Activated B cell treated with CpG ODN at 0.5 μM for 24 hours (primary cell): ENCODE measurements around the gene COA8. TPM values are rescaled to one million over a fixed set of nuclear protein-coding genes. Genes with fewer than 3 reads are reported as not detected.

Source experiments
- ATAC-seq: fragments of 200-7000 bp; cut with Tn5 transposase; one replicate; pipeline ENCODE4 v1.10.0; 2021; ENCODE audit warnings: low read depth, mild to moderate bottlenecking, moderate library complexity
- CTCF ChIA-PET: fragments of 350-600 bp; sonication (Branson Sonifier 250); formaldehyde crosslinking; loops from one replicate; lab custom pipeline; 2021; ENCODE audit warnings: antibody characterized with exemption; lab: Charles Lee
- POLR2A ChIA-PET: fragments of 350-600 bp; sonication (Branson Sonifier 250); formaldehyde crosslinking; loops from one replicate; lab custom pipeline; 2021; ENCODE audit warnings: antibody characterized with exemption; lab: Charles Lee
- DNase-seq: peaks from one replicate; pipeline ENCODE4 v3.0.0; 2022
- H3K27ac Mint-ChIP-seq: one replicate; pipeline ENCODE4 v1.8.0; 2020; ENCODE audit warnings: mixed read lengths
- H3K27me3 Mint-ChIP-seq: one replicate; pipeline ENCODE4 v1.8.0; 2021; ENCODE audit warnings: mixed read lengths
- H3K36me3 Mint-ChIP-seq: one replicate; pipeline ENCODE4 v1.8.0; 2021; ENCODE audit warnings: low read depth, mixed read lengths
- H3K4me1 Mint-ChIP-seq: one replicate; pipeline ENCODE4 v1.8.0; 2021; ENCODE audit warnings: mixed read lengths
- H3K4me3 Mint-ChIP-seq: one replicate; pipeline ENCODE4 v1.8.0; 2020; ENCODE audit warnings: mild to moderate bottlenecking, mixed read lengths
- H3K9me3 Mint-ChIP-seq: one replicate; pipeline ENCODE4 v1.8.0; 2020; ENCODE audit warnings: mixed read lengths
- CTCF ChIP-seq: fragments of 200-600 bp; IDR thresholded peaks from one replicate; pipeline ENCODE4 v1.8.0; 2022; ENCODE audit warnings: antibody characterized with exemption, mild to moderate bottlenecking
- intact Hi-C: fragments of 100-400 bp; cut with micrococcal nuclease; formaldehyde crosslinking; loops from one replicate; pipeline ENCODE4 v1.15.1; 2024
- total RNA-seq: library from RNA; stranded (reverse); gene quantifications from 2 replicates; pipeline ENCODE4 v1.2.3, GENCODE V29; 2022

COA8 gene
- total RNA-seq, 1 donor from 2014 or later, result 28.4 TPM

- TF ChIP-seq CTCF, result no peak
- peaks cover 2% of the 10 kb centered on the region for H3K36me3 Mint-ChIP-seq
- ChIA-PET POLR2A (interaction anchor here (0.5 to 1.1 kb wide), 3 partner anchors 9 to 102 kb away, joined by 3 to 4 read pairs (median 4); no protein-coding TSS in a partner anchor), CTCF (interaction anchor here (0.5 to 4.2 kb wide), 11 partner anchors 9 to 1359 kb away, joined by 3 to 70 read pairs (median 5); partner anchors contain the start of gene TRMT61A)
- ATAC-seq (no peak), DNase-seq (no peak)
- H3K4me1 Mint-ChIP-seq, result peaks cover 10% of the 10 kb centered on the region
- H3K9me3 Mint-ChIP-seq, result no peaks in the 10 kb centered on the region
- intact Hi-C loops, result loop anchor here (1.0 kb wide), 2 partner anchors 18 to 28 kb away; no protein-coding TSS in a partner anchor
- no peak overlapping the region for H3K27ac Mint-ChIP-seq
- H3K27me3 Mint-ChIP-seq, result no peaks in the 10 kb centered on the region
- H3K4me3 Mint-ChIP-seq, result no peak overlapping the region
Measured at GRCh38 chr14:103517721-103518421, 44.9 kb upstream of the COA8 start.

GRCh38 chr14:103518422-103519042 lies 44.2 kb upstream of the COA8 start:
- ChIA-PET CTCF (interaction anchor here (0.5 to 4.2 kb wide), 15 partner anchors 10 to 1360 kb away, joined by 3 to 70 read pairs (median 5); partner anchors contain the start of gene TRMT61A), POLR2A (interaction anchor here (0.6 to 1.3 kb wide), 5 partner anchors 9 to 32 kb away, joined by 3 to 4 read pairs (median 4); partner anchors contain the start of gene TRMT61A)
- DNase-seq (peak; percentile 69), ATAC-seq (peak; percentile 20)
- Mint-ChIP-seq H3K27me3 (no peaks in the 10 kb centered on the region), H3K36me3 (no peaks in the 10 kb centered on the region), H3K4me3 (no peak overlapping the region), H3K4me1 (peaks cover 11% of the 10 kb centered on the region), H3K9me3 (no peaks in the 10 kb centered on the region), H3K27ac (no peak overlapping the region)
- TF ChIP-seq CTCF, result peak; percentile 28
- intact Hi-C loops, result loop anchor here (1.0 kb wide), 2 partner anchors 18 to 28 kb away; no protein-coding TSS in a partner anchor

DNA sequence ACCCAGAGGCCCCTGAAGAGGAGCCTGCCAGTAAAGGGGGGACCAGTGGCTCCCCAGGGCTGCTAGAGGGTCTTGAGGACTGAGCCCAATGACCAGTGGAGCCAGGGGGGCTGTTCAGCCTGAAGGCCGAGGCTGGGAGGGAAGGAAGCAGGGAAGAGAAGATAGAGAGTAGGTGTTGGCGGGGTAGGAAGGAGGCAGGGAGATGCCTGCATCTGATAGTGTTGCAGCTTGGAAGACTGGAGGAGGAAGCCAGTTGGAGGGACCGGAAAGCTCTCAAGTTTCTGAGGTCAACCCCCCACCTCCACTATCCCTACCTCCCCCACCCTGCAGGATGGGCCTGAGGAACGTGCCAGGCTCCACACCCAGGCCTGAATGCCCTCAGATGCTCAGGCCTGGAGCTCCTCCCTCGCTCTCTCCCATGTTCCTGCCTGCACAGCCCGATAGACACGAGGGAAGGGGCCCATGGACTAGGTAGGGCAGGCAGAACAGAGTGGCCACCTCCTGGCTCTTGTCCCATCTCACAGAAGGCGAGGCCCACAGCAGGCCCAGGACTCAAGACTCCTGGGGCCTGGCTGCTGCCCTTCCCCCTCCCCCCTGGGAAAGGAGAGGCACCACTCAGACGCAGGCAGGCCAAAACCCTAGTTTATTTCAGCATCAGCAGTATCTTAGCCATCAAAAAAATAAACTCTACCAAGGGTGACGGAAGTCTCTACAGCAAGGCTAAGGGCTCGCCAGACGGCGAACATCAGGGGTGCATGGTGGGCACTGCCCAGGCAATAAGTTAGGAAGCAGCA lies 43.5 kb upstream of the COA8 start:
- ChIA-PET POLR2A (interaction anchor here (0.6 to 1.3 kb wide), 5 partner anchors 8 to 31 kb away, joined by 3 to 4 read pairs (median 4); partner anchors contain the start of gene TRMT61A), CTCF (interaction anchor here (0.6 to 4.2 kb wide), 14 partner anchors 9 to 161 kb away, joined by 3 to 70 read pairs (median 5); partner anchors contain the start of gene TRMT61A)
- H3K4me3 Mint-ChIP-seq, result peak overlapping the region; percentile 38
- no peaks in the 10 kb centered on the region for H3K36me3 Mint-ChIP-seq
- H3K4me1 Mint-ChIP-seq, result peaks cover 15% of the 10 kb centered on the region
- ATAC-seq, result no peak
- intact Hi-C loops, result no loop called here
- no peaks in the 10 kb centered on the region for H3K27me3 Mint-ChIP-seq
- no peaks in the 10 kb centered on the region for H3K9me3 Mint-ChIP-seq
- TF ChIP-seq CTCF, result no peak
- DNase-seq, result no peak
- H3K27ac Mint-ChIP-seq, result no peak overlapping the region

DNA sequence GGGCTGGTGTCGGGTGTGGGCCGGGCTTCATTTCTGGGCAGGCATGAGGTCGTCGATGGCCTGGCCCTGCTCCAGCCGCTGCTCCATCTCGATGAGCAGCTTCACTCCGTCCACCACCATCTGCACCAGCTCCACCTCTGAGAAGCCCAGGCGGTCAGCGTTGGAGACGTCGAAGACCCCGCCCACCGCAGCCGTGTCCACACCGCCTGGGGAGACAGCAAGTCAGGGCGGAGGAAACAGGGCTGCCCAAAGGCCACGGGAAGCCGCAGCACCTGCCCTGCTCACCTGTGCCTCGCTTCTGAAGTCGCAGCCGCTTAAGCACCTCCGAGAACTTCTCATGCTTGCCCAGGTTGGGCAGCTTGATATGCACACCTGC lies 42.9 kb upstream of the COA8 start:
- Mint-ChIP-seq H3K9me3 (no peaks in the 10 kb centered on the region), H3K4me1 (peaks cover 15% of the 10 kb centered on the region), H3K4me3 (peak overlapping the region; percentile 52), H3K27ac (no peak overlapping the region), H3K27me3 (no peaks in the 10 kb centered on the region), H3K36me3 (no peaks in the 10 kb centered on the region)
- ChIA-PET POLR2A (interaction anchor here (1.3 kb wide), 1 partner anchor 27 kb away, joined by 4 read pairs; no protein-coding TSS in a partner anchor), CTCF (interaction anchor here (1.7 to 4.2 kb wide), 4 partner anchors 20 to 34 kb away, joined by 5 to 70 read pairs (median 8); no protein-coding TSS in a partner anchor)
- intact Hi-C loops, result loop anchor here (10.0 kb wide), 2 partner anchors 185 to 755 kb away; partner anchors contain the start of gene EIF5
- ATAC-seq (no peak), DNase-seq (no peak)
- TF ChIP-seq CTCF, result no peak
